SK-N-SH treated with all-trans-retinoic acid at 6 μM for 48 hours (cell line): ENCODE data around the gene PSME1.

Source experiments
- ARNTL ChIP-seq: fragments of 450-650 bp; formaldehyde crosslinking; IDR thresholded peaks from 2 replicates; pipeline ENCODE4 v1.5.0; 2020; ENCODE audit warnings: low read depth, mild to moderate bottlenecking, moderate library complexity, borderline replicate concordance
- OSR1 ChIP-seq: fragments of 250-450 bp; sonication (Bioruptor Pico); IDR thresholded peaks from 2 replicates; pipeline ENCODE4 v1.8.0; 2022; ENCODE audit warnings: moderate library complexity, mild to moderate bottlenecking, inconsistent platforms
- TF ChIP-seq, protein P1 (sequence below): fragments of 250-450 bp; sonication (Bioruptor Pico); IDR thresholded peaks from 2 replicates; pipeline ENCODE4 v1.5.1; 2020; ENCODE audit warnings: low read depth, mild to moderate bottlenecking, moderate library complexity

DNA sequence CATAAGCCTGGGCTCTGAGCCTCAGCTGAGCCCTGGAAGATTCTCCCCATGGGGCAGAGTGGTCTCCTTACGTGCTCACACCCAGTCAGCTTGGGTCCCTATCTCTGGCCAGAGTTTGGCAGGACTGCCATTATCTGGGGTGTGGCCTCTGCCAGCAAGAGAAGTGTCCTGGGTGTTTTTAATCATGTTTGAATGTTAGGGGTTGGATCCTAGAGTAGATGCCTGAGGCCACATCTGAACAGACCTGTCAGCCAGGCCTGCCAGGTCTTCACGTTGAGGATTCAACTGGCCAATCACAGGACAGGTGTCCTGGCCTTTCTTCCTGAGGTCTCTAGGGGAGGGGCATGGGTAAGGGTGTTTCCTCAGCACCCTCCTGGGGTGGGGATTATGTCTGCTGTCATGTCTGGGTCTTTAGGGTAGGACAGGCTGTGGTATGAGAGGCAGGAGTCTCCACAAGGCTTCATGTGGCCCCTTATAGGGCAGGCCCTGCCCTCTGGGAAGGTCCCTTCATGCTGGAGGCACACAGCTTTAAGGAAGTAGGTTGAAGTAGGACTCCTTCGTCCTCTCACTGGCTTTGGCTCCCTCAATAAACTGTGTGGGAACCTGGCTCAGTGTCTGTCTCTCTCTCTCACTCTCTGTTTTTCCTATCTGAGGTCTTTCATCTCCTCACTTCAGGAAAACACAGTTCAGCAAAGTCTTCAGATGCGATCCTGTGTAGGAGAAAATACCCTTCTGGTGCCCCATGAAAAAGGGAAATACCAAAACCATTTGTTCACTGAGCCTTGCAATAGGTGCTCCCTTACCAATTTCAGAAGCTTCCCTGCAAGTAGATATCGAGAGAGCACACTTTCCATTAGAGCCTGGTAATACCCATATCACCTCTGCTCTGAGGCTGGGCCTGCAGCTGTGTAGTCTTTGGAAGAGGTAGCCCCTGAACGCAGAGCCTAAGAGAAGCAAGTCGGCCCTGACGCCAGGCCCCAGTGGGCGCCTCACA is 12.3 kb upstream of the PSME1 start:
- TF ChIP-seq OSR1 (CRISPR knock-in tag): no peak
- no peak for TF ChIP-seq ARNTL
- TF ChIP-seq, protein P1, sequence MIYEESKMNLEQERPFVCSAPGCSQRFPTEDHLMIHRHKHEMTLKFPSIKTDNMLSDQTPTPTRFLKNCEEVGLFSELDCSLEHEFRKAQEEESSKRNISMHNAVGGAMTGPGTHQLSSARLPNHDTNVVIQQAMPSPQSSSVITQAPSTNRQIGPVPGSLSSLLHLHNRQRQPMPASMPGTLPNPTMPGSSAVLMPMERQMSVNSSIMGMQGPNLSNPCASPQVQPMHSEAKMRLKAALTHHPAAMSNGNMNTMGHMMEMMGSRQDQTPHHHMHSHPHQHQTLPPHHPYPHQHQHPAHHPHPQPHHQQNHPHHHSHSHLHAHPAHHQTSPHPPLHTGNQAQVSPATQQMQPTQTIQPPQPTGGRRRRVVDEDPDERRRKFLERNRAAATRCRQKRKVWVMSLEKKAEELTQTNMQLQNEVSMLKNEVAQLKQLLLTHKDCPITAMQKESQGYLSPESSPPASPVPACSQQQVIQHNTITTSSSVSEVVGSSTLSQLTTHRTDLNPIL (CRISPR knock-in tag): no peak
